Measurements from ENCODE around the gene CELA2A. TPM values are rescaled to one million over a fixed set of nuclear protein-coding genes. Genes with fewer than 3 reads are reported as not detected.

The CELA2A gene
- total and polyA plus RNA-seq, 2 of the 13 experiments (the other 11 are each of a cell fraction or from before 2014, with no cell fraction given), result not detected

GRCh38 chr1:15409388-15410222 is 46.9 kb upstream of the CELA2A start, which contains the start of gene EFHD2 (continued):
- TF ChIP-seq ZNF800 (CRISPR knock-in tag; IDR thresholded peaks at IDR 0.05) (no peak), ZNF251 (CRISPR knock-in tag; IDR thresholded peaks at IDR 0.05) (no peak), ZNF841 (CRISPR knock-in tag; IDR thresholded peaks at IDR 0.05; ENCODE audit: borderline replicate concordance) (no peak), ZNF550 (CRISPR knock-in tag; IDR thresholded peaks at IDR 0.05; ENCODE audit: borderline replicate concordance) (no peak), ZBTB42 (CRISPR knock-in tag; IDR thresholded peaks at IDR 0.05) (no peak), EP300 (IDR thresholded peaks at IDR 0.05; ENCODE audit: low read depth in 2 of 2, low read length in 2 of 2) (no peak), EP300 (CRISPR knock-in tag; IDR thresholded peaks at IDR 0.05; ENCODE audit: borderline replicate concordance) (no peak), CC2D1A (CRISPR knock-in tag; IDR thresholded peaks at IDR 0.05) (no peak), ZFP36L1 (CRISPR knock-in tag; IDR thresholded peaks at IDR 0.05) (no peak), SMAD9 (CRISPR knock-in tag; IDR thresholded peaks at IDR 0.05) (no peak), GRHL1 (CRISPR knock-in tag; conservative IDR thresholded peaks at IDR 0.05) (no peak), SMAD1 (CRISPR knock-in tag; IDR thresholded peaks at IDR 0.05; ENCODE audit: borderline replicate concordance, low read depth) (peak; percentile 23; the same call in 1 of the 2 replicates), ZNF589 (CRISPR knock-in tag; conservative IDR thresholded peaks at IDR 0.05) (no peak)
- TF ChIP-seq, protein P1, sequence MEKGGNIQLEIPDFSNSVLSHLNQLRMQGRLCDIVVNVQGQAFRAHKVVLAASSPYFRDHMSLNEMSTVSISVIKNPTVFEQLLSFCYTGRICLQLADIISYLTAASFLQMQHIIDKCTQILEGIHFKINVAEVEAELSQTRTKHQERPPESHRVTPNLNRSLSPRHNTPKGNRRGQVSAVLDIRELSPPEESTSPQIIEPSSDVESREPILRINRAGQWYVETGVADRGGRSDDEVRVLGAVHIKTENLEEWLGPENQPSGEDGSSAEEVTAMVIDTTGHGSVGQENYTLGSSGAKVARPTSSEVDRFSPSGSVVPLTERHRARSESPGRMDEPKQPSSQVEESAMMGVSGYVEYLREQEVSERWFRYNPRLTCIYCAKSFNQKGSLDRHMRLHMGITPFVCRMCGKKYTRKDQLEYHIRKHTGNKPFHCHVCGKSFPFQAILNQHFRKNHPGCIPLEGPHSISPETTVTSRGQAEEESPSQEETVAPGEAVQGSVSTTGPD (CRISPR knock-in tag; IDR thresholded peaks at IDR 0.05), result no peak
- TF ChIP-seq, protein P2, sequence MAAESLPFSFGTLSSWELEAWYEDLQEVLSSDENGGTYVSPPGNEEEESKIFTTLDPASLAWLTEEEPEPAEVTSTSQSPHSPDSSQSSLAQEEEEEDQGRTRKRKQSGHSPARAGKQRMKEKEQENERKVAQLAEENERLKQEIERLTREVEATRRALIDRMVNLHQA (CRISPR knock-in tag; IDR thresholded peaks at IDR 0.05), result no peak
- TF ChIP-seq, protein P3, sequence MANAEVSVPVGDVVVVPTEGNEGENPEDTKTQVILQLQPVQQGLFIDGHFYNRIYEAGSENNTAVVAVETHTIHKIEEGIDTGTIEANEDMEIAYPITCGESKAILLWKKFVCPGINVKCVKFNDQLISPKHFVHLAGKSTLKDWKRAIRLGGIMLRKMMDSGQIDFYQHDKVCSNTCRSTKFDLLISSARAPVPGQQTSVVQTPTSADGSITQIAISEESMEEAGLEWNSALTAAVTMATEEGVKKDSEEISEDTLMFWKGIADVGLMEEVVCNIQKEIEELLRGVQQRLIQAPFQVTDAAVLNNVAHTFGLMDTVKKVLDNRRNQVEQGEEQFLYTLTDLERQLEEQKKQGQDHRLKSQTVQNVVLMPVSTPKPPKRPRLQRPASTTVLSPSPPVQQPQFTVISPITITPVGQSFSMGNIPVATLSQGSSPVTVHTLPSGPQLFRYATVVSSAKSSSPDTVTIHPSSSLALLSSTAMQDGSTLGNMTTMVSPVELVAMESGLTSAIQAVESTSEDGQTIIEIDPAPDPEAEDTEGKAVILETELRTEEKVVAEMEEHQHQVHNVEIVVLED (CRISPR knock-in tag; IDR thresholded peaks at IDR 0.05; ENCODE audit: borderline replicate concordance), result no peak
- TF ChIP-seq, protein P4, sequence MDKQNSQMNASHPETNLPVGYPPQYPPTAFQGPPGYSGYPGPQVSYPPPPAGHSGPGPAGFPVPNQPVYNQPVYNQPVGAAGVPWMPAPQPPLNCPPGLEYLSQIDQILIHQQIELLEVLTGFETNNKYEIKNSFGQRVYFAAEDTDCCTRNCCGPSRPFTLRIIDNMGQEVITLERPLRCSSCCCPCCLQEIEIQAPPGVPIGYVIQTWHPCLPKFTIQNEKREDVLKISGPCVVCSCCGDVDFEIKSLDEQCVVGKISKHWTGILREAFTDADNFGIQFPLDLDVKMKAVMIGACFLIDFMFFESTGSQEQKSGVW (CRISPR knock-in tag; IDR thresholded peaks at IDR 0.05; ENCODE audit: borderline replicate concordance), result no peak

Data from HepG2 (cell line).